K562 (cell line): ENCODE measurements around the gene NUTF2. TPM values are rescaled to one million over a fixed set of nuclear protein-coding genes. Genes with fewer than 3 reads are reported as not detected.

Experiments used
- CBX1 ChIP-seq: sonication (generic); IDR thresholded peaks from 2 replicates; pipeline ENCODE4 v1.6.1; 2016; ENCODE audit warnings: antibody characterized with exemption, low read depth, mild to moderate bottlenecking
- POLR2AphosphoS5 ChIP-seq: IDR thresholded peaks from 2 replicates; pipeline ENCODE4 v1.6.1; 2011; ENCODE audit warnings: mild to moderate bottlenecking, low read depth, low read length, moderate library complexity; ENCODE audit not compliant: control insufficient read depth, insufficient read depth
- TEAD1 ChIP-seq, 2 experiments: fragments of 450-650 bp in 1 of 2; sonication (generic) in 1 of 2; formaldehyde crosslinking; IDR thresholded peaks; 2 replicates each; pipeline versions ENCODE4 v1.4.0 to v1.8.0; 2020 to 2022; ENCODE audit warnings: mild to moderate bottlenecking in 2 of 2, missing genetic modification reagents in 1 of 2
- polyA plus RNA-seq, 8 experiments: library from polyadenylated mRNA; depleted of rRNA in 4 of 8; stranded (reverse) in 5 of 8; unstranded in 3 of 8; fragments of >200 nt; fragmentation: Nextera tagmentation in 2 of 8; fragmentation: Illumina TruSeq in 1 of 8; extraction: Ambion mirVana in 2 of 8; extraction: Trizol in 1 of 8; gene quantifications; 2 replicates each; pipeline versions ENCODE4 v1.2.1 to v1.2.3, GENCODE V29; 2011 to 2014; ENCODE audit warnings: inconsistent platforms in 1 of 8, missing spikeins in 1 of 8
- total RNA-seq, 7 experiments: library from RNA; depleted of rRNA in 6 of 7; stranded (reverse); fragments of >200 nt in 6 of 7; fragmentation: Illumina TruSeq in 2 of 7; extraction: Trizol in 2 of 7; gene quantifications; 2 replicates each; pipeline versions ENCODE4 v1.2.1 to v1.2.3, GENCODE V29; 2011 to 2021; ENCODE audit warnings: low replicate concordance in 1 of 7
- TF ChIP-seq, protein P1 (sequence below), 2 experiments: fragments of 450-650 bp; formaldehyde crosslinking in 1 of 2; IDR thresholded peaks; 2 replicates each; pipeline versions ENCODE4 v1.4.0 to v1.6.1; 2014 to 2020; ENCODE audit warnings: mild to moderate bottlenecking in 2 of 2, borderline replicate concordance in 1 of 2, low read depth in 1 of 2
- TF ChIP-seq, protein P2 (sequence below): fragments of 450-650 bp; IDR thresholded peaks from 2 replicates; pipeline ENCODE4 v1.6.1; 2016; ENCODE audit warnings: low read depth
- TF ChIP-seq, protein P3 (sequence below): fragments of 450-650 bp; IDR thresholded peaks from 2 replicates; pipeline ENCODE4 v1.6.1; 2016; ENCODE audit warnings: low read depth, mild to moderate bottlenecking, moderate library complexity

The NUTF2 gene
- total and polyA plus RNA-seq, 9 of the 15 experiments (the other 6 are each of a cell fraction or from before 2014, with no cell fraction given) = 106 to 248 (median 147) TPM

DNA sequence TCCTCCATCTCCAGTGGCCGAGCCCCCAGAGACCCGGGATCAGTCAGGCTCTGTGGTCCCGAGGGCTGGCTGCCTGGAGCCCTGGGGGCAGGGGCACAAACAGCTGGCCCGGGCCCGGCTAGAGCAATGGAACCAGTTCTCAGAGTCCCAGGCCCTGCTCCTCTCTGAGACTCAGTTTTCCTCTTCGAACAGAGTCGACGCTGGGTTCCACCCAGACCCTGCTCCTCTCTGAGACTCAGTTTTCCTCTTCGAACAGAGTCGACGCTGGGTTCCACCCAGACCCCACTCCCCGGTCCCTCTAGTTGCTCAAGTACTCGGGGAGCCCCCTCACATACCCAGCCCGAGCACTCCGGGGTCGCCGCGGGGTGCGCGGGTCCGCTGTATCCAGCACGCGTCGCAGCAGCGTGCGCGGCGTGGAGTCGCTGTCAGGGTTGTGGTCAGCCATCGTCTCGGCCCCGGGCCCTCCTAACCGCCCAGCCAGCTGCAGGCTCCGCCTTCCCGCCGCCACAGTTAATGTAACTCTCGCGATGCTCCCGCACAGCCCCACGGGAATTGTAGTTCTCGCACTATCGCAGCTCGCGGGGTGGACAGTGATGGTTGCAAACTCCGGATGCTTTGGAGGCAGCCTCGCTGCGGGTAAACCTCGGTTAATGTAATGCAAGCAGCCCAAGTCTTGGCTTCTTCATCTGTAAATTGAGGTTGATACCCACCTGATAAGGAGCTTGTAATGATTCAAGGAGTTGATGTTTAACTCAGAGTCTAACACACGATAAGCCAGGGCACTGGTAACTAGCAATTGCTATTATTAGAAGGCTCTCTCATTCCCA lies 13.1 kb upstream of the NUTF2 start (continued):
- TF ChIP-seq, protein P1, sequence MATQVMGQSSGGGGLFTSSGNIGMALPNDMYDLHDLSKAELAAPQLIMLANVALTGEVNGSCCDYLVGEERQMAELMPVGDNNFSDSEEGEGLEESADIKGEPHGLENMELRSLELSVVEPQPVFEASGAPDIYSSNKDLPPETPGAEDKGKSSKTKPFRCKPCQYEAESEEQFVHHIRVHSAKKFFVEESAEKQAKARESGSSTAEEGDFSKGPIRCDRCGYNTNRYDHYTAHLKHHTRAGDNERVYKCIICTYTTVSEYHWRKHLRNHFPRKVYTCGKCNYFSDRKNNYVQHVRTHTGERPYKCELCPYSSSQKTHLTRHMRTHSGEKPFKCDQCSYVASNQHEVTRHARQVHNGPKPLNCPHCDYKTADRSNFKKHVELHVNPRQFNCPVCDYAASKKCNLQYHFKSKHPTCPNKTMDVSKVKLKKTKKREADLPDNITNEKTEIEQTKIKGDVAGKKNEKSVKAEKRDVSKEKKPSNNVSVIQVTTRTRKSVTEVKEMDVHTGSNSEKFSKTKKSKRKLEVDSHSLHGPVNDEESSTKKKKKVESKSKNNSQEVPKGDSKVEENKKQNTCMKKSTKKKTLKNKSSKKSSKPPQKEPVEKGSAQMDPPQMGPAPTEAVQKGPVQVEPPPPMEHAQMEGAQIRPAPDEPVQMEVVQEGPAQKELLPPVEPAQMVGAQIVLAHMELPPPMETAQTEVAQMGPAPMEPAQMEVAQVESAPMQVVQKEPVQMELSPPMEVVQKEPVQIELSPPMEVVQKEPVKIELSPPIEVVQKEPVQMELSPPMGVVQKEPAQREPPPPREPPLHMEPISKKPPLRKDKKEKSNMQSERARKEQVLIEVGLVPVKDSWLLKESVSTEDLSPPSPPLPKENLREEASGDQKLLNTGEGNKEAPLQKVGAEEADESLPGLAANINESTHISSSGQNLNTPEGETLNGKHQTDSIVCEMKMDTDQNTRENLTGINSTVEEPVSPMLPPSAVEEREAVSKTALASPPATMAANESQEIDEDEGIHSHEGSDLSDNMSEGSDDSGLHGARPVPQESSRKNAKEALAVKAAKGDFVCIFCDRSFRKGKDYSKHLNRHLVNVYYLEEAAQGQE (IDR thresholded peaks at IDR 0.05; ENCODE audit: borderline replicate concordance) = no peak; the same call in 1 of the 2 replicates
- TF ChIP-seq, protein P1 (CRISPR knock-in tag; IDR thresholded peaks at IDR 0.05; ENCODE audit: low read depth) = no peak
- peak; percentile 34; the same call in 1 of the 2 replicates for TF ChIP-seq CBX1
- TF ChIP-seq, protein P2, sequence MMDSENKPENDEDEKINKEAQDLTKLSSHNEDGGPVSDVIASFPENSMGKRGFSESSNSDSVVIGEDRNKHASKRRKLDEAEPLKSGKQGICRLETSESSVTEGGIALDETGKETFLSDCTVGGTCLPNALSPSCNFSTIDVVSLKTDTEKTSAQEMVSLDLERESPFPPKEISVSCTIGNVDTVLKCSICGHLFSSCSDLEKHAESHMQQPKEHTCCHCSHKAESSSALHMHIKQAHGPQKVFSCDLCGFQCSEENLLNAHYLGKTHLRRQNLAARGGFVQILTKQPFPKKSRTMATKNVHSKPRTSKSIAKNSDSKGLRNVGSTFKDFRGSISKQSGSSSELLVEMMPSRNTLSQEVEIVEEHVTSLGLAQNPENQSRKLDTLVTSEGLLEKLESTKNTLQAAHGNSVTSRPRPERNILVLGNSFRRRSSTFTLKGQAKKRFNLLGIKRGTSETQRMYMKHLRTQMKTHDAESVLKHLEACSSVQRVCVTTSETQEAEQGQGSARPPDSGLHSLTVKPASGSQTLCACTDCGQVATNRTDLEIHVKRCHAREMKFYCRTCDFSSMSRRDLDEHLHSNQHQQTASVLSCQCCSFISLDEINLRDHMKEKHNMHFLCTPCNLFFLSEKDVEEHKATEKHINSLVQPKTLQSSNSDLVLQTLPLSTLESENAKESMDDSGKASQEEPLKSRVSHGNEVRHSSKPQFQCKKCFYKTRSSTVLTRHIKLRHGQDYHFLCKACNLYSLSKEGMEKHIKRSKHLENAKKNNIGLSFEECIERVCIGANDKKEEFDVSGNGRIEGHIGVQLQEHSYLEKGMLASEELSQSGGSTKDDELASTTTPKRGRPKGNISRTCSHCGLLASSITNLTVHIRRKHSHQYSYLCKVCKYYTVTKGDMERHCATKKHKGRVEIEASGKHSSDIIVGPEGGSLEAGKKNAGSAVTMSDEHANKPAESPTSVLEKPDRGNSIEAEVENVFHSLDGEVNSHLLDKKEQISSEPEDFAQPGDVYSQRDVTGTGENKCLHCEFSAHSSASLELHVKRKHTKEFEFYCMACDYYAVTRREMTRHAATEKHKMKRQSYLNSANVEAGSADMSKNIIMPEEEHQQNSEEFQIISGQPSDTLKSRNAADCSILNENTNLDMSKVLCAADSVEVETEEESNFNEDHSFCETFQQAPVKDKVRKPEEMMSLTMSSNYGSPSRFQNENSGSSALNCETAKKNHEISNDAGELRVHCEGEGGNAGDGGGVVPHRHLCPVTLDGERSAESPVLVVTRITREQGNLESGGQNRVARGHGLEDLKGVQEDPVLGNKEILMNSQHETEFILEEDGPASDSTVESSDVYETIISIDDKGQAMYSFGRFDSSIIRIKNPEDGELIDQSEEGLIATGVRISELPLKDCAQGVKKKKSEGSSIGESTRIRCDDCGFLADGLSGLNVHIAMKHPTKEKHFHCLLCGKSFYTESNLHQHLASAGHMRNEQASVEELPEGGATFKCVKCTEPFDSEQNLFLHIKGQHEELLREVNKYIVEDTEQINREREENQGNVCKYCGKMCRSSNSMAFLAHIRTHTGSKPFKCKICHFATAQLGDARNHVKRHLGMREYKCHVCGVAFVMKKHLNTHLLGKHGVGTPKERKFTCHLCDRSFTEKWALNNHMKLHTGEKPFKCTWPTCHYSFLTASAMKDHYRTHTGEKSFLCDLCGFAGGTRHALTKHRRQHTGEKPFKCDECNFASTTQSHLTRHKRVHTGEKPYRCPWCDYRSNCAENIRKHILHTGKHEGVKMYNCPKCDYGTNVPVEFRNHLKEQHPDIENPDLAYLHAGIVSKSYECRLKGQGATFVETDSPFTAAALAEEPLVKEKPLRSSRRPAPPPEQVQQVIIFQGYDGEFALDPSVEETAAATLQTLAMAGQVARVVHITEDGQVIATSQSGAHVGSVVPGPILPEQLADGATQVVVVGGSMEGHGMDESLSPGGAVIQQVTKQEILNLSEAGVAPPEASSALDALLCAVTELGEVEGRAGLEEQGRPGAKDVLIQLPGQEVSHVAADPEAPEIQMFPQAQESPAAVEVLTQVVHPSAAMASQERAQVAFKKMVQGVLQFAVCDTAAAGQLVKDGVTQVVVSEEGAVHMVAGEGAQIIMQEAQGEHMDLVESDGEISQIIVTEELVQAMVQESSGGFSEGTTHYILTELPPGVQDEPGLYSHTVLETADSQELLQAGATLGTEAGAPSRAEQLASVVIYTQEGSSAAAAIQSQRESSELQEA = no peak
- no peak for TF ChIP-seq TEAD1 (CRISPR knock-in tag; IDR thresholded peaks at IDR 0.05)
- peak; percentile 66; the same call in 1 of the 2 replicates for TF ChIP-seq POLR2AphosphoS5
- TF ChIP-seq, protein P3, sequence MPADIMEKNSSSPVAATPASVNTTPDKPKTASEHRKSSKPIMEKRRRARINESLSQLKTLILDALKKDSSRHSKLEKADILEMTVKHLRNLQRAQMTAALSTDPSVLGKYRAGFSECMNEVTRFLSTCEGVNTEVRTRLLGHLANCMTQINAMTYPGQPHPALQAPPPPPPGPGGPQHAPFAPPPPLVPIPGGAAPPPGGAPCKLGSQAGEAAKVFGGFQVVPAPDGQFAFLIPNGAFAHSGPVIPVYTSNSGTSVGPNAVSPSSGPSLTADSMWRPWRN = no peak
